Ovary (tissue), 3 donors: Measurements from ENCODE around the gene GP1BA.

ENCODE experiments used
- EP300 ChIP-seq: sonication (generic); formaldehyde crosslinking; IDR thresholded peaks from one replicate; pipeline ENCODE4 v1.6.1; 2017; ENCODE audit warnings: antibody characterized with exemption
- POLR2A ChIP-seq: fragments of 450-650 bp; IDR thresholded peaks from one replicate; pipeline ENCODE4 v1.6.1; 2017; ENCODE audit warnings: antibody characterized with exemption, mild to moderate bottlenecking, moderate library complexity
- TF ChIP-seq, protein P1 (sequence below), 3 donors: fragments of 450-650 bp in 2 of 3; fragments of 200-600 bp in 1 of 3; IDR thresholded peaks; one replicate each; pipeline versions ENCODE4 v1.5.1 to v1.8.0; 2016 to 2022; ENCODE audit warnings: antibody characterized with exemption in 3 of 3, mild to moderate bottlenecking in 1 of 3
- donor health status: DM: no; HTN: no; CAD: no.

DNA sequence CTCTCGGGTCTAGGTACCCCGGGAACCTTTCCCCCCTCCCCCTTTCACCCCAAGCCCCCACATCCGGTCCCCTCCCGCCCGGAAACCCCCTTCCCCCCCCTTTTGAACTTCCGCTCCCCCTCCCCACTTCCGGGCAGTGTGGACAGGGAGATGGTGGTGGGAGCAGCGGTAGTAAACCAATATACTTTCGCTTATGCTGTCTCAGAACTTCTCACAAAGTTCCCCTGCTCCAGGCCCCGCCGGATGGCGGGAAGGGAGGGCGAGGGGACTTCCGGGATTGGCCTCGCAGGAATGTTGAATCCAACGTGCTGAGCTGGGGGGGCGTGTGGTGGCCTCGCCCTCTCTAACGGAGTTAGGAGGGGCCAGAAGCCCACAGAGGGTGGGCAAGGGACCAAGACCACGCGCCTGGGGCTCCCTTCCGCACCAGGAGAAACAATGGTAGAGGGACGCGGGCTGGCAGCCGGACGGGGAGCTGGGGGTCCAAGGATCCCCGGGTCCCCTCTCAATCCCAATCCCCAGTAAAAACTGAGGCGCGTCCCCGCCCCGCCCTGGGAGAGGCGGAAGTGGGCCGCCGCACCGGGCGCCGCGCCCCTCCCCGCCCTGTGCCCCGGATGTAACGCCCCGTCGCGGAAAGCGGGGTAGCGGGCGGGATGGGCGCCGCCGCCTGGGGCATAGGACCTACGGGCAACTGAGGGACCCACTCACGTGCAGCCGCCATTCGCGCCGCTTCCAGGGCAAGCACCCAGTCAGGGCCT, 15.5 kb downstream of the GP1BA start:
- TF ChIP-seq, protein P1, sequence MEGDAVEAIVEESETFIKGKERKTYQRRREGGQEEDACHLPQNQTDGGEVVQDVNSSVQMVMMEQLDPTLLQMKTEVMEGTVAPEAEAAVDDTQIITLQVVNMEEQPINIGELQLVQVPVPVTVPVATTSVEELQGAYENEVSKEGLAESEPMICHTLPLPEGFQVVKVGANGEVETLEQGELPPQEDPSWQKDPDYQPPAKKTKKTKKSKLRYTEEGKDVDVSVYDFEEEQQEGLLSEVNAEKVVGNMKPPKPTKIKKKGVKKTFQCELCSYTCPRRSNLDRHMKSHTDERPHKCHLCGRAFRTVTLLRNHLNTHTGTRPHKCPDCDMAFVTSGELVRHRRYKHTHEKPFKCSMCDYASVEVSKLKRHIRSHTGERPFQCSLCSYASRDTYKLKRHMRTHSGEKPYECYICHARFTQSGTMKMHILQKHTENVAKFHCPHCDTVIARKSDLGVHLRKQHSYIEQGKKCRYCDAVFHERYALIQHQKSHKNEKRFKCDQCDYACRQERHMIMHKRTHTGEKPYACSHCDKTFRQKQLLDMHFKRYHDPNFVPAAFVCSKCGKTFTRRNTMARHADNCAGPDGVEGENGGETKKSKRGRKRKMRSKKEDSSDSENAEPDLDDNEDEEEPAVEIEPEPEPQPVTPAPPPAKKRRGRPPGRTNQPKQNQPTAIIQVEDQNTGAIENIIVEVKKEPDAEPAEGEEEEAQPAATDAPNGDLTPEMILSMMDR (IDR thresholded peaks at IDR 0.05): no peak
- TF ChIP-seq EP300 (no peak), POLR2A (no peak)
